HepG2 (cell line): ENCODE measurements around the gene TTBK1. TPM values are rescaled to one million over a fixed set of nuclear protein-coding genes. Genes with fewer than 3 reads are reported as not detected.
A peak's percentile ranks its signal among the peaks of the same experiment; 100 is the strongest.

Experiments used
- ATF7-NPFF ChIP-seq: sonication (generic); formaldehyde crosslinking; IDR thresholded peaks from 2 replicates; pipeline ENCODE4 v1.8.1; 2023; ENCODE audit warnings: mild to moderate bottlenecking, low read depth, missing genetic modification reagents, moderate library complexity
- E2F5 ChIP-seq: sonication (generic); formaldehyde crosslinking; conservative IDR thresholded peaks from 2 replicates; pipeline ENCODE4 v1.4.0; 2020; ENCODE audit warnings: missing genetic modification reagents
- ELF1 ChIP-seq: sonication (generic); formaldehyde crosslinking; IDR thresholded peaks from 2 replicates; pipeline ENCODE4 v1.4.0; 2020; ENCODE audit warnings: missing genetic modification reagents
- NAIF1 ChIP-seq: sonication (generic); formaldehyde crosslinking; IDR thresholded peaks from 2 replicates; pipeline ENCODE4 v1.5.0; 2020; ENCODE audit warnings: mild to moderate bottlenecking, missing genetic modification reagents, borderline replicate concordance
- NCOA5 ChIP-seq: sonication (generic); formaldehyde crosslinking; IDR thresholded peaks from 2 replicates; pipeline ENCODE4 v1.4.0; 2020; ENCODE audit warnings: missing genetic modification reagents
- REL ChIP-seq: sonication (generic); formaldehyde crosslinking; conservative IDR thresholded peaks from 2 replicates; pipeline ENCODE4 v1.8.0; 2022; ENCODE audit warnings: mild to moderate bottlenecking, missing genetic modification reagents, moderate library complexity
- RNF2 ChIP-seq: fragments of 450-650 bp; conservative IDR thresholded peaks from 2 replicates; pipeline ENCODE4 v1.6.1; 2016; ENCODE audit warnings: low read depth
- SNAPC5 ChIP-seq: sonication (generic); formaldehyde crosslinking; IDR thresholded peaks from 2 replicates; pipeline ENCODE4 v1.8.1; 2023; ENCODE audit warnings: mild to moderate bottlenecking, missing genetic modification reagents, borderline replicate concordance
- TBX2 ChIP-seq: sonication (generic); formaldehyde crosslinking; IDR thresholded peaks from 2 replicates; pipeline ENCODE4 v1.5.0; 2020; ENCODE audit warnings: missing genetic modification reagents, mild to moderate bottlenecking, borderline replicate concordance
- THYN1 ChIP-seq: sonication (generic); formaldehyde crosslinking; IDR thresholded peaks from 2 replicates; pipeline ENCODE4 v1.8.1; 2023; ENCODE audit warnings: low read depth, mild to moderate bottlenecking, moderate library complexity, missing genetic modification reagents, borderline replicate concordance
- ZNF143 ChIP-seq: sonication (generic); formaldehyde crosslinking; IDR thresholded peaks from 2 replicates; pipeline ENCODE4 v1.4.0; 2020; ENCODE audit warnings: missing genetic modification reagents
- ZNF232 ChIP-seq: sonication (generic); formaldehyde crosslinking; IDR thresholded peaks from 2 replicates; pipeline ENCODE4 v1.4.0; 2020; ENCODE audit warnings: missing genetic modification reagents, borderline replicate concordance
- ZNF251 ChIP-seq: sonication (generic); formaldehyde crosslinking; IDR thresholded peaks from 2 replicates; pipeline ENCODE4 v1.9.0; 2021; ENCODE audit warnings: mild to moderate bottlenecking, missing genetic modification reagents
- ZNF468 ChIP-seq: sonication (generic); formaldehyde crosslinking; IDR thresholded peaks from 2 replicates; pipeline ENCODE4 v1.8.0; 2022; ENCODE audit warnings: mild to moderate bottlenecking, moderate library complexity, missing genetic modification reagents
- ZNF484 ChIP-seq: sonication (generic); formaldehyde crosslinking; IDR thresholded peaks from 2 replicates; pipeline ENCODE4 v1.5.1; 2020; ENCODE audit warnings: mild to moderate bottlenecking, low read depth, missing genetic modification reagents, borderline replicate concordance
- ZNF513 ChIP-seq: sonication (generic); formaldehyde crosslinking; conservative IDR thresholded peaks from 2 replicates; pipeline ENCODE4 v1.5.0; 2020; ENCODE audit warnings: missing genetic modification reagents
- ZNF670 ChIP-seq: sonication (generic); formaldehyde crosslinking; IDR thresholded peaks from 2 replicates; pipeline ENCODE4 v1.8.0; 2022; ENCODE audit warnings: mild to moderate bottlenecking, missing genetic modification reagents, borderline replicate concordance
- ZSCAN30 ChIP-seq: sonication (generic); formaldehyde crosslinking; IDR thresholded peaks from 2 replicates; pipeline ENCODE4 v1.5.0; 2020; ENCODE audit warnings: mild to moderate bottlenecking, missing genetic modification reagents
- polyA plus RNA-seq, 8 experiments: library from polyadenylated mRNA; depleted of rRNA in 3 of 8; stranded (reverse) in 7 of 8; unstranded in 1 of 8; fragments of >200 nt; fragmentation: Illumina TruSeq in 4 of 8; extraction: Trizol in 4 of 8; gene quantifications; 2 replicates each; pipeline versions ENCODE4 v1.2.1 to v1.2.3, GENCODE V29; 2011 to 2016; ENCODE audit warnings: low read depth in 4 of 8, missing spikeins in 1 of 8, mixed read lengths in 1 of 8; ENCODE audit not compliant: insufficient read depth in 1 of 8
- total RNA-seq, 5 experiments: library from RNA; depleted of rRNA; stranded (reverse); fragments of >200 nt; fragmentation: Illumina TruSeq; extraction: Trizol; gene quantifications; 2 replicates each; pipeline ENCODE4 v1.2.3, GENCODE V29; 2016; ENCODE audit warnings: low read depth in 1 of 5
- TF ChIP-seq, protein P1 (sequence below): sonication (generic); formaldehyde crosslinking; IDR thresholded peaks from 2 replicates; pipeline ENCODE4 v1.5.1; 2020; ENCODE audit warnings: missing genetic modification reagents, mild to moderate bottlenecking, borderline replicate concordance
- TF ChIP-seq, protein P2 (sequence below), 2 experiments: IDR thresholded peaks; 2 replicates each; pipeline ENCODE4 v1.6.1; 2011 to 2012; ENCODE audit warnings: low read length in 2 of 2, borderline replicate concordance in 1 of 2, low read depth in 1 of 2, mild to moderate bottlenecking in 1 of 2, moderate library complexity in 1 of 2
- TF ChIP-seq, protein P3 (sequence below): IDR thresholded peaks from 2 replicates; pipeline ENCODE4 v1.6.1; 2016; ENCODE audit warnings: missing compliant biosample characterization, missing genetic modification reagents, borderline replicate concordance

TTBK1 gene
- total and polyA plus RNA-seq, 2 of the 13 experiments (the other 11 are each of a cell fraction or from before 2014, with no cell fraction given) = 0.24 to 0.33 TPM

- TF ChIP-seq ZNF232 (CRISPR knock-in tag) (peak; percentile 96), ZNF670 (CRISPR knock-in tag) (peak; percentile 100), ZSCAN30 (peak; percentile 96), E2F5 (CRISPR knock-in tag) (no peak), THYN1 (CRISPR knock-in tag) (no peak), ATF7-NPFF (CRISPR knock-in tag) (peak; percentile 100), ZNF143 (no peak; the same call in none of the 2 replicates), NAIF1 (CRISPR knock-in tag) (peak; percentile 92), ZNF513 (CRISPR knock-in tag) (peak; percentile 68), ZNF251 (CRISPR knock-in tag) (no peak), RNF2 (peak; percentile 78), NCOA5 (no peak), SNAPC5 (CRISPR knock-in tag) (peak; percentile 80; the same call in 1 of the 2 replicates), REL (CRISPR knock-in tag) (peak; percentile 95; the same call in 1 of the 2 replicates), ZNF468 (CRISPR knock-in tag) (no peak), TBX2 (peak; percentile 100), ZNF484 (no peak), ELF1 (CRISPR knock-in tag) (peak; percentile 77)
- TF ChIP-seq, protein P1, sequence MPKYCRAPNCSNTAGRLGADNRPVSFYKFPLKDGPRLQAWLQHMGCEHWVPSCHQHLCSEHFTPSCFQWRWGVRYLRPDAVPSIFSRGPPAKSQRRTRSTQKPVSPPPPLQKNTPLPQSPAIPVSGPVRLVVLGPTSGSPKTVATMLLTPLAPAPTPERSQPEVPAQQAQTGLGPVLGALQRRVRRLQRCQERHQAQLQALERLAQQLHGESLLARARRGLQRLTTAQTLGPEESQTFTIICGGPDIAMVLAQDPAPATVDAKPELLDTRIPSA (CRISPR knock-in tag) = no peak
- TF ChIP-seq, protein P2, sequence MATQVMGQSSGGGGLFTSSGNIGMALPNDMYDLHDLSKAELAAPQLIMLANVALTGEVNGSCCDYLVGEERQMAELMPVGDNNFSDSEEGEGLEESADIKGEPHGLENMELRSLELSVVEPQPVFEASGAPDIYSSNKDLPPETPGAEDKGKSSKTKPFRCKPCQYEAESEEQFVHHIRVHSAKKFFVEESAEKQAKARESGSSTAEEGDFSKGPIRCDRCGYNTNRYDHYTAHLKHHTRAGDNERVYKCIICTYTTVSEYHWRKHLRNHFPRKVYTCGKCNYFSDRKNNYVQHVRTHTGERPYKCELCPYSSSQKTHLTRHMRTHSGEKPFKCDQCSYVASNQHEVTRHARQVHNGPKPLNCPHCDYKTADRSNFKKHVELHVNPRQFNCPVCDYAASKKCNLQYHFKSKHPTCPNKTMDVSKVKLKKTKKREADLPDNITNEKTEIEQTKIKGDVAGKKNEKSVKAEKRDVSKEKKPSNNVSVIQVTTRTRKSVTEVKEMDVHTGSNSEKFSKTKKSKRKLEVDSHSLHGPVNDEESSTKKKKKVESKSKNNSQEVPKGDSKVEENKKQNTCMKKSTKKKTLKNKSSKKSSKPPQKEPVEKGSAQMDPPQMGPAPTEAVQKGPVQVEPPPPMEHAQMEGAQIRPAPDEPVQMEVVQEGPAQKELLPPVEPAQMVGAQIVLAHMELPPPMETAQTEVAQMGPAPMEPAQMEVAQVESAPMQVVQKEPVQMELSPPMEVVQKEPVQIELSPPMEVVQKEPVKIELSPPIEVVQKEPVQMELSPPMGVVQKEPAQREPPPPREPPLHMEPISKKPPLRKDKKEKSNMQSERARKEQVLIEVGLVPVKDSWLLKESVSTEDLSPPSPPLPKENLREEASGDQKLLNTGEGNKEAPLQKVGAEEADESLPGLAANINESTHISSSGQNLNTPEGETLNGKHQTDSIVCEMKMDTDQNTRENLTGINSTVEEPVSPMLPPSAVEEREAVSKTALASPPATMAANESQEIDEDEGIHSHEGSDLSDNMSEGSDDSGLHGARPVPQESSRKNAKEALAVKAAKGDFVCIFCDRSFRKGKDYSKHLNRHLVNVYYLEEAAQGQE (IDR thresholded peaks at IDR 0.05; ENCODE audit: borderline replicate concordance in 1 of 2, low read depth in 1 of 2, low read length in 2 of 2) = peak in 1 of 2 experiments; percentile 80; a peak in 2 of 4 replicates
- TF ChIP-seq, protein P3, sequence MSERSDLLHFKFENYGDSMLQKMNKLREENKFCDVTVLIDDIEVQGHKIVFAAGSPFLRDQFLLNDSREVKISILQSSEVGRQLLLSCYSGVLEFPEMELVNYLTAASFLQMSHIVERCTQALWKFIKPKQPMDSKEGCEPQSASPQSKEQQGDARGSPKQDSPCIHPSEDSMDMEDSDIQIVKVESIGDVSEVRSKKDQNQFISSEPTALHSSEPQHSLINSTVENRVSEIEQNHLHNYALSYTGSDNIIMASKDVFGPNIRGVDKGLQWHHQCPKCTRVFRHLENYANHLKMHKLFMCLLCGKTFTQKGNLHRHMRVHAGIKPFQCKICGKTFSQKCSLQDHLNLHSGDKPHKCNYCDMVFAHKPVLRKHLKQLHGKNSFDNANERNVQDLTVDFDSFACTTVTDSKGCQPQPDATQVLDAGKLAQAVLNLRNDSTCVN (CRISPR knock-in tag) = peak; percentile 99
Observed at GRCh38 chr6:43267619-43268354, 24.5 kb downstream of the TTBK1 start (continued).
